SK-N-MC (cell line): ENCODE measurements around the gene PDZRN4.

Experiments
- EZH2 ChIP-seq: fragments of 200-600 bp; sonication (generic); IDR thresholded peaks from one replicate; pipeline ENCODE4 v1.6.1; 2017; ENCODE audit warnings: antibody characterized with exemption
- FOXP2 ChIP-seq: optimal IDR thresholded peaks from 2 replicates; pipeline ENCODE3; 2011; ENCODE audit warnings: mild to moderate bottlenecking, moderate library complexity; ENCODE audit not compliant: insufficient read depth; ENCODE audit errors: extremely low read length, control extremely low read depth
- POLR2AphosphoS5 ChIP-seq: IDR thresholded peaks from 2 replicates; pipeline ENCODE4 v1.6.1; 2012; ENCODE audit warnings: mild to moderate bottlenecking, low read depth, low read length, borderline replicate concordance

GRCh38 chr12:41520869-41521268 is 332.7 kb downstream of the PDZRN4 start:
- TF ChIP-seq EZH2 (no peak), POLR2AphosphoS5 (no peak), FOXP2 (no peak)
